Thyroid gland (tissue), 4 donors: Measurements from ENCODE around the gene WDR11.

Experiments used
- POLR2A ChIP-seq, 2 donors: fragments of 450-650 bp; IDR thresholded peaks; one replicate each; pipeline ENCODE4 v1.6.1; 2017; ENCODE audit warnings: antibody characterized with exemption in 2 of 2, mild to moderate bottlenecking in 2 of 2, moderate library complexity in 1 of 2
- TF ChIP-seq, protein P1 (sequence below), 6 experiments: fragments of 200-600 bp in 3 of 6; fragments of 450-650 bp in 3 of 6; sonication (generic) in 3 of 6; IDR thresholded peaks; one replicate each; pipeline ENCODE4 v1.5.1; 2016 to 2019; ENCODE audit warnings: antibody characterized with exemption in 6 of 6, mild to moderate bottlenecking in 2 of 6, inconsistent platforms in 1 of 6, moderate library complexity in 1 of 6

DNA sequence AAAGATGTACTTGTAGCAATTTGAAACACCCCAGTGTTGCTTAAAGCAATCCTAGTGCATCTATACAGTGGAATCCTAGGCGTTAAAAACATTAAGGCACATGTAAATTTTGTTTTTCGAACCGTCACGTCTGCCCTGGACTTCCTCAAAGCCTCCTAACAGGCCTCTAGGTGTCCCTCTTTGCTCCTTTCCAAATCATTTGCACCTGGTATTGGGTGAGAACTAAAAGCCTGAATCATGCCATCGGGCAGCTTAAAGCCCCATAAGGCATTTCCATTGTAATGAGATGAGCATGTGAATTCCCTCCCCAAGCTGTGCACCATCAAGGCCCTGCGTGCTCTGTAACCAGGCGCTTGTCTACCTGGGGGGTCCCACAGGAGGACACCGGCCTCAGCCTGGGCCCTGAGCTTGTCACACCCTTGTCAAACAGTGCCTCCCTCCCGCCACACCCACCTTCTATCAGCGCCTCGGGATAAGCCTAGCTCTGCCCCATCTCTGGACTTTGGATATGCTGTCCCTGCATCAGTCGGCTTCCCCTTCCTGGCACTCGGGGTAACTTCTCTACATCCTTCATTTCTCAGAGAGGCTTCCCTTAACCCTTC, 89.2 kb downstream of the WDR11 start:
- TF ChIP-seq, protein P1, sequence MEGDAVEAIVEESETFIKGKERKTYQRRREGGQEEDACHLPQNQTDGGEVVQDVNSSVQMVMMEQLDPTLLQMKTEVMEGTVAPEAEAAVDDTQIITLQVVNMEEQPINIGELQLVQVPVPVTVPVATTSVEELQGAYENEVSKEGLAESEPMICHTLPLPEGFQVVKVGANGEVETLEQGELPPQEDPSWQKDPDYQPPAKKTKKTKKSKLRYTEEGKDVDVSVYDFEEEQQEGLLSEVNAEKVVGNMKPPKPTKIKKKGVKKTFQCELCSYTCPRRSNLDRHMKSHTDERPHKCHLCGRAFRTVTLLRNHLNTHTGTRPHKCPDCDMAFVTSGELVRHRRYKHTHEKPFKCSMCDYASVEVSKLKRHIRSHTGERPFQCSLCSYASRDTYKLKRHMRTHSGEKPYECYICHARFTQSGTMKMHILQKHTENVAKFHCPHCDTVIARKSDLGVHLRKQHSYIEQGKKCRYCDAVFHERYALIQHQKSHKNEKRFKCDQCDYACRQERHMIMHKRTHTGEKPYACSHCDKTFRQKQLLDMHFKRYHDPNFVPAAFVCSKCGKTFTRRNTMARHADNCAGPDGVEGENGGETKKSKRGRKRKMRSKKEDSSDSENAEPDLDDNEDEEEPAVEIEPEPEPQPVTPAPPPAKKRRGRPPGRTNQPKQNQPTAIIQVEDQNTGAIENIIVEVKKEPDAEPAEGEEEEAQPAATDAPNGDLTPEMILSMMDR (IDR thresholded peaks at IDR 0.05), result no peak
- TF ChIP-seq POLR2A (IDR thresholded peaks at IDR 0.05), result no peak
